Fibroblast of skin of abdomen (primary cell): ENCODE results near the gene PEX11G.
A peak's percentile ranks its signal among the peaks of the same experiment; 100 is the strongest.

Experiments used
- DNase-seq: peaks from one replicate; pipeline ENCODE4 v3.0.0-alpha.2; 2013

PEX11G gene

DNA sequence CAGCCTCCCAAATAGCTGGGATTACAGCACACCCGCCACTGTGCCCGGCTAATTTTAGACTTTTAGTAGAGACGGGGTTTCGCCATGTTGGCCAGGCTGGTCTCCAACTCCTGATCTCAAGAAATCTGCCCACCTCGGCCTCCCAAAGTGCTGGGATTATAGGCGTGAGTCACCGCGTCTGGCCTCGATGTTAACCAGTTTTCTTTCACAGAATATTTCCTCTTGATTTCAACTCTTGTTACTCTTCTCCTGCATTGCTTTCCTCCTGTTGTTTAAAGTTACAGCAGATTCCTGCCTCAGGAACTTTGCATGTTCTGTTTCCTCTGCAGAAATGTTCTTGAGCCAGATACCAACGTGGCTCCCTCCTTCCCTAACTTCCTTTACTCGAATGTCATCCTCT is 3.7 kb upstream of the PEX11G start:
- DNase-seq: no peak

DNA sequence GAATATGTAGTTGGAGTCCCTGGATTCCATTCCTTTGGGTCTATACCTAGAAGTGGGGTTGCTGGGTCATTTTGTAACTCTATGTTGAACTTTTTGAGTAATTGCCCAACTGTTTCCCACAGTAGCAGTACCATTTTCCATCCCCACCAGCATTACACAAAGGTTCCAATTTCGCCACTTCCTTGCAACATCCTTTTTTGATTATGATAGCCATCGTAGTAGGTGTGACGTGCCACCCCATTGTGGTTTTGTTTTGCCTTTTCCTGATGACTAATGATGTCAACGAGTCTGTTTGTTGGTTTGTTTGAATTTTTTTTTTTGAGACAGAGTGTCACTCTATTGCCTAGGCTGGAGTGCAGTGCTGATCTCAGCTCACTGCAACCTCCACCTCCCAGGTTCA is 3.3 kb upstream of the PEX11G start:
- DNase-seq: peak; percentile 9

DNA sequence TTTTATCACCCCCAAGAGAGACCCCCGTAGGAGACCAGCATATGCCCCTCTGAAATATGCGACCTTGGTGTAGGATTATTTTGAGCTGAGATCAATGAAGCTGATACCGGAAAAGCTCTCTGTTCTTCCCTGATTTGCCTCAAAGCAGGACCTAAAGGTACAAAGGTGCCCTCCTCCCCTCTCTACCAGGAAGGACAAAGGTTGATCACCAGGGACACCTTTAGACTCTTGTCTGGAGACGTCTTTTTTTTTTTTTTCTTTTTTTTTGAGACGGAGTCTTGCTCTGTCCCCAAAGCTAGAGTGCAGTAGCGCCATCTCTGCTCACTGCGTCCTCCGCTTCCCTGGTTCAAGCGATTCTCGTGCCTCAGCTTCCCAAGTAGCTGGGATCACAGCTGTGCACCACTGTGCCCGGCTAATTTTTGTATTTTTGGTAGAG is 792 bp upstream of the PEX11G start:
- no peak for DNase-seq

DNA sequence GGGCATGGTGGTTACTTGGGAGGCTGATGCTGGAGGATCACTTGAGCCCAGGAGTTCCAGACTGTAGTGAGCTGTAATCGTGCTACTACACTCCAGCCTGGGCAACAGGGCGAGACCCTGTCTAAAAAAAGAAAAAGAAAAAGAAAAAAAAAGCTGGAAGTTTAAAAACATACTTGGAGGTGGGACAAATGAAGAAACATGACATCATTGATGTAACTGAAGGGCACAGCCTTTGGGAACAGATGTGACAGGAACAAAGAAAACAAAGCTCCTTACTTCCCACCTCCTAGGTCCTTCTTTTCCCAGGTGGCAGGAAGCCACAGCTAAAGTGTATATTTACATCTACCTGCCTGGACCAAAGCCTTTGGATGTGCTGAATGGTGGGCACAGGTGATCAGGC is 1.9 kb downstream of the PEX11G start:
- DNase-seq: no peak

DNA sequence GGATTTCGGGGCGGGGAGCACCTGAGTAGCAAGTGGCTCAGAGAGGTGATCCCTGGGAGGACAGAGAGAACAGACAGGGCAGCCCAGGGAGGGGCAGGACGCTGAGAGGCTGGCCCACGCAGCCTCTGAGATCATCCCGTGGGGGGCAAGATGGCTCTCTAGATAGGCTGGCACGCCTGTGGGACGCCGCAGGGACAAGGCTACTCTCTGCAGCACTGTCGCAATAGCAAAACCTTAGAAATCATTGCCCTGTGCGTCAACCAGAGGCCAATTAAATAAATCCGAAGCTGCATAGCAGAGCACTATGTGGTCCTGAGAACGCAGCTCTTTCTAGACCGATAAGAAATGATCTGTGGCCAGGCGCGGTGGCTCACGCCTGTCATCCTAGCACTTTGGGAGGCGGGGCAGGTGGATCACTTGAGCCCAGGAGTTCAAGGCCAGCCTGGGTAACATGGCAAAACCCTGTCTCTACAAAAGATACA is 5.1 kb downstream of the PEX11G start:
- no peak for DNase-seq

DNA sequence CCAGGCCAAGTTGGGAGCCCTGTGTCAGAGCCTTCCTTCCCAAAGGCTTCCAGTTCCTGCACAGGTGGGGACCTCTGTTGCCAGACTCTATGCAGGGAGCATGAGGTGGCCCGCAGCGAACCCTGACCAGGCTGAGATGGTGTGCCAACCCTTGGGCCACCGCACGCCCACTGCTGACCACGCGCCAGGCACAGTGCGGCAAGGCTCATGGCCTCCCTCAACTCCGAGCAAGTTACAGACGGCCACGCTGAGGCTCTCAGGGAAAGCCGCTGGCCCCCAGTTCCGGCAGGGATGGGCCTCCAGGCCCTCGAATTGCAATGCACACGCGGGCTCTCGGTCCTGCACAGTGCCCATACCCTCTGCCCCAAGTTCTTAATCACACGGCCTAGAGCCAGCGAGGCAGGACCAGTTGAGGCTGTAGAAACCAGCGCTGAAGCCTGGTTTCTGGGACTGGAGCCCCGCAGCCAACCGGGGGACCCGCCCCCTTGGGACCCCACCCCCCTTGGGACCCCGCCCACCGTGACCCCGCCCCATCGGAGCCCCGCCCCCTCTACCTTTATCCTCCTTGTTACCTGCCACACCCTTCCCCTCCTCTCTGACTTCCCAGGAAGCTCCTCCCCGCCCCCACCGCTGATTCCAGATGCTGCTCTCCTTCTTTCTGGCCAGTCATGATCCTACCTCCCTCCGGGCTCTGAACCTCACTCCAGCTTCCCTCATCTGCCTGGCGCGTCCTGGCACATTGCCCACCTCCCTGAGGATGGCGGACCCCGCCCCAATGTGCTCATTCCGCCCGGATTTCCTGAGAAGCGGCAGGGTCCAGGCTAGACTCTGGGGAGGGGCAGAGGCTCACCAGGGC is 6.0 kb downstream of the PEX11G start:
- DNase-seq: no peak

DNA sequence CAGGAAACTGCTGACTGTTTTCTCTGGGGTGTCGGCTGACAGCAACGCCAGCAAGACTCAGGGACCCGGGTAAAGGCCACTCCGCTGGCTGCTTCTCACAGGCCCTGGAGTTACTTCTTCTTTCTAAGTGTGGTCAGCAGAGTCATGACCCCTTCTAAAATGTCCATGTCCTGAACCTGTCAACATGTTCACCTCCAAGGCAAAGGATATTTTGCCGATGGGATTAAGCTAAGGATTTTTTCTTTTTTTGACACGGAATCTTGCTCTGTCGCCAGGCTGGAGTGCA is 7.9 kb downstream of the PEX11G start:
- no peak for DNase-seq

DNA sequence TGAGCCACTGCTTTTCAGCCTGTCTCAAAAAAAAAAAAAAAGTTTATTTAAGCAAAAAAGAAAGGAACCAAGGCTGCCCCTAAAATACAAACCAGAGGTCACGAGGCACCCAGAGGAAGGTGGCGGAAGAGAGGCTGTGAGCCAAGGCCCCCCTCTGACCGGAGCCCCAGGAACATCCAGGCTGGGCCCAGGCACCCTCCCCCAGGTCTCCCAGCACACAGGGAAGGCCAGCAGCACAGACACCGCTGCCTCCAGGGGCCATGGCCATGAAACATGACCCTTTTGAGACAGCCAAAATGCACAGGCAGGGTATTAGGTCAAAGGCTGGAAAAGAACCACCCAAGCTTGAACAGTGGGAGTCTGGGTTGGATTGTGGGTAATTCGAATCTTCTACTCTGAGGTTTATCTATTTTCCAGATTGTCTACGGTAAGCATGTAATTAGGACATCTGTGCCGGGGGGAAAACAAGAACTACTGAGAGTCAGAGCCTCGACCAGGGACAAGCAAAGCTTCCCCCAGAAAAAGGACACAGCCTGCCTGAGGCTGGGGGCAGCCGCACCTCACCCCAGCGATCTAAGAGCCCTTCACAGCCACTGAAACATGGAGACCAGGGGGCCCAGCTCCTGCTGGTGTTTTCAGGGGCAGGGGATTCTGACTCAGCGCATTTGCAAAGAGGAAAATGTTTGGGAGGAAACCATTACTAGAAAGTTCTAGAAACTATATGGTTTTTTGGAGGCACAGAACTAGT is 8.4 kb downstream of the PEX11G start:
- DNase-seq: no peak

DNA sequence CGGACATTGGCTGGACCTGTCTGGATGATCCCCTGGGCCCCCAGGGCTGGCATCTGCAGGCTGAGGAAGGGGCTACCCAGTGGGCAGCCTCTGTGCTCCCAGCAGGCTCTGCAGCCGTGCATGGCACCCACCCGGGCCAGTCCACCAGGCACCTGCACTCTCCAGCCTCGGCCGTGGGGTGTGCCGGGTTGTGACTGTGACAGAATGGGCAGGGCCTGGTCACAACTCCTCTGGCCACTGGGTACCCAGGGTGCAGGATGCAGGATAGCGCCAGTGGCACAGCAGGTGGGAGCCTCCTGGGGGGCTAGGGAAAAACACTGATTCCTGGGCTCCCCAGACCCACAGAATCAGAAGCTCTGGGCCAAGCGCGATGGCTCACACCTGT is 10.0 kb downstream of the PEX11G start:
- no peak for DNase-seq

DNA sequence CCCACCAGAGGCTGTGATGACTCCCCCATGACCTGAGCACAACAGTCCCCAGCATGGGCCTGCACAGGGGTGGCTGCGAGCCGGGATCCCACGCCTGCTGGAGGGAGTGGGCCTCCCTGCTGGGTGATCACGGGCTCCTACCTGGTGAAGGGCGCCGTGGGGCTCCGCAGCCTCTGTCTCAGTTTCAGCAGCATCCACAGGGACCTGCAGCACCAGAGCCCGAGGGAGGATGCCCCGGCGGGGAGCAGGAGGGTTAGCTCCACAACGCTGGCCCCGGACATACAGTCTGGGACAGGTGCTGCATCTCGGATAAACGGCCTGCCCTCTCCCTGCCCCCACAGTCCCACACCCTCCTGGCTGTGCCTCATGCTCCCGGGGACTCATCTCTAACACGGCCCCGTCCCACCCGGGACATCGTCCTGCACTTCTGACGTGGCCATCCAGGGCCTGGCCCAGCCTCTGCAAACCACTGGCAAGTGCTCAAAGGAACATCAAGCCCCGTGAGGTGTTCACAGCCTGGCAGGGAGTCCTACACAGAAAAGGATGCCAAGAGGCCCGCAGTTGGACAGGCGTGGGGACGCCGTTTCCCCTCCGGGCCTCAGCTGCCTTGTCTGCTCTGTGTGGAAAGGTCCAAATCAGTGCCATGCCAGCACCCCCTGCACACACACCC is 10.5 kb downstream of the PEX11G start:
- DNase-seq: no peak

DNA sequence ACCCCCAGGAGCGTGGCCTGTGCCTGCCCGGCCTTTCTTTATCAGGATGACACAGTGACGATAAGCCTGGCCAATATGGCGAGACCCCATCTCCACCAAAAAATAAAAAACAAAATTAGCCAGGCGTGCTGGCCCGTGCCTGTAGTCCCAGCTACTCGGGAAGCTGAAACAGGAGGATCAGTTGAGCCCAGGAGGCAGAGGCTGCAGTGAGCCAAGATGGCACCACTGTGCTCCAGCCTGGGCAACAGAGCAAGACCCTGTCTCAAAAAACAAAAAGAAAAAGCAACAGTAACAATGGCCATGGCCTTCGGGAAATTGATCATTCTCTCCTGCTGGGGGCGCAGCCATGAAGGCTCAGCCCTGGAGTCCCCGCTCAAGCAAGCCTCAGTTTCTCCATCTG is 11.1 kb downstream of the PEX11G start:
- DNase-seq: no peak

DNA sequence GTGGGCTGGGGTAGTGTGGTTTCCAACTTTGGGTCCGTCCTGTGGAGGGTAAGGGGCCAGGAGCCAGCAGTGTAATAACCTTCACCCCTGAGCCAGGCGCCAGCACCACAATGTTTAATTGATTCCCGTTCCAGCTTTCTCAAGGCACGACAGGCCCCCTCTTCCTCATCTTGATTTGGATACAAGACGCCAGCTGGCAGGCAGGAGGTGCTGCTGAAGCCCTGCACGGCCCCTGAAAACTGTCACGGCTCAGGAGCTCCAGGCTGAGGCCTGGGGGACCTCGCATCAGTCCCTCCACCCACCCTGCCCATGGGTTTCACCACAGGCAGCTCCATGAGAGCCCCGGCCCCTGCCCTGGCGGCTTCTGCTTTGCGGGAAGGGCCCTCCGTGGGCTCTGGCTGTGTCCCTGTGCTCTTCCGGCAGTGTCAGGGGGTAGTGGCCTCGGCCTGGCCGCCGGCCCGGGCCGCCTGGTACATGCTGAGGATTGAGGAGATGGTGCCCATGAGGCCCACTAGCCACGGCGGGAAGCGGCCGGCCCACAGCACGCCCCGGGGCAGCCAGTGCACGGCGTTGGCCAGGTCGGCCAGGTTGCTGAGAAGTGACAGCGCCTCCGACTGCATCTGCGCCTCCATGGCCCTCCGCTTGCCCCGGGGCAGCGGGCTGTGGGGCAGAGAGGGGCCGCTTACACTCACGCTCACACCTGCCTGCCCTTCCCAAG is 11.9 kb downstream of the PEX11G start:
- no peak for DNase-seq

DNA sequence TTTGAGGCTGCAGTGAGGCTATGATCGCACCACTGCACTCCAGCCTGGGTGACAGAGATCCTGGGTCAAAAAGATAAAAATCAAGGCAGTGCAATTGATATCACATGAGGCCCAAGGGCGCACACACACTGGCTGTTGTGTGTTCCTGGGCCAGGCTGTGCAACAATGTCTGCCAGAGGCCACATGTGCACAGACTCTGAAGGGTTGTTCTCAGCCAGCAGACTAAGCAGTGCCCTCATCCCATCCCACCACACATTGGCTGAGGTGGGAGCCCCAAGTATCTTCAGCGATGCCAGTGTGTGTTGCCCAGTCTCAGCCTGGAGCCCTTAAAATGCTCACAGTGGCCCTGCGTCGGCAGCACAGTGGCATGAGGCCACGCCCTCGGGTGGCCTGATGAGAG is 12.6 kb downstream of the PEX11G start:
- DNase-seq: no peak

DNA sequence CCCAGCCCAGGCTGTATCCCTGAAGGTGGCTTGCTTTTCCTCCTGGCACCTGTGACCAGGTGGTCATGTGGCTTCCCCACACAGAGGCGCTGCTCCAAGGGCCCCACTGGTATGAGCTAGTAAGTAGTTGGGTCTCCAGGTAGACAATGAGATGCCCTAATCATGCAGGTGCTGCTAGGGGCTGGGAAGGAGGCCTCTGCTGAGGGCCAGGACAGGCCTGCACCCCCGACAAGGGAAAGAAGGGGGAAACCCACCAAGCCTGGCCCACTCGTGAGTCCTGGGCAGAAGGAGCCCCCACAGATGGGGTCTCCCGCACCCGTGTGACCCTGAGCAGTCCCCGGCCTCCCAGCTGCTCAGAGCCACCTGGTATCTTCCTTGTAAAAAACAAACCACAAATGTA is 13.2 kb downstream of the PEX11G start:
- no peak for DNase-seq

DNA sequence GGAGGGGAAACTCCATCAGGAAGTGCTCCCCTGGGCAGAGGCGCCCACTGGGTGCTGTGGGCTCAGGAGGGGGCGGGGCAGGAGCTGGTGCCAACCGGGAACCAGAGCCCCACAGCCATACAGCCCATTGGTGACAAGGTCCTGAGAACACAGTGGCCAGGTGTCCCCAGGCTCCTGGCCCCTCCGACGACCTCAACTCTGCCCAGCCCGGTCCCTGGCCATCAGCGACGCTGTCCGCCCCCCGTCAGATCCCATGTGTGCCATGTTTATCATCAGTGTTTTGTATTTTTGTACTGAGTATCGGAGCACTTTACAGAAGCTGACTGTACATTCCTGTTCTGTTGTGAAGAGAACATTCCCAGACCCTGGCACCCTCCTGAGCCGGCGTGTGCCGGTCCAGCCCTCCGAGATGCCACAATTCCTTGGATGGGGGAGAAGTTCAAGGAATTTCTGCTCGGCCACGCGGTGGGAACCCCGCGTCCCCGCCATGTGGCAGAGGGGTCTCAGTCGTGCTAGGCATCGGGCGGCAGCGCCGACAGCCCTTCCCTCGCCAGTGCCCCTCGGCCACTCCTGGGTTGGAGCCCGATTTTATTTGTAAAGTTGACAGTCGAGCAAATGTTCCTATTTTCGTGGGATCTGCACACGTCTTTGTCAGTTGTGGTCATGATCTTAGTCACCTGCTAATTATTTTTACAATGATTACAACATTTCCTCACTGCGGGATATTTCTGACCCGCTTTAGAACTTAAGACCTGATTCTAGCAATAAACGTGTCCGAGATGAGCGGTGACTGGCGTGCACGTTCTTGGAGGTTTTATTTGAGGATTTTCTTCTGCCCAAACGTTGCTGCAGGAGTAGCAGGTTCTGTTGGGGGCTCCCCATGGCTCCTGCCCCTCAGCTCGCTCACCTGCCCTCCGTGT is 16.9 kb downstream of the PEX11G start:
- DNase-seq: no peak

DNA sequence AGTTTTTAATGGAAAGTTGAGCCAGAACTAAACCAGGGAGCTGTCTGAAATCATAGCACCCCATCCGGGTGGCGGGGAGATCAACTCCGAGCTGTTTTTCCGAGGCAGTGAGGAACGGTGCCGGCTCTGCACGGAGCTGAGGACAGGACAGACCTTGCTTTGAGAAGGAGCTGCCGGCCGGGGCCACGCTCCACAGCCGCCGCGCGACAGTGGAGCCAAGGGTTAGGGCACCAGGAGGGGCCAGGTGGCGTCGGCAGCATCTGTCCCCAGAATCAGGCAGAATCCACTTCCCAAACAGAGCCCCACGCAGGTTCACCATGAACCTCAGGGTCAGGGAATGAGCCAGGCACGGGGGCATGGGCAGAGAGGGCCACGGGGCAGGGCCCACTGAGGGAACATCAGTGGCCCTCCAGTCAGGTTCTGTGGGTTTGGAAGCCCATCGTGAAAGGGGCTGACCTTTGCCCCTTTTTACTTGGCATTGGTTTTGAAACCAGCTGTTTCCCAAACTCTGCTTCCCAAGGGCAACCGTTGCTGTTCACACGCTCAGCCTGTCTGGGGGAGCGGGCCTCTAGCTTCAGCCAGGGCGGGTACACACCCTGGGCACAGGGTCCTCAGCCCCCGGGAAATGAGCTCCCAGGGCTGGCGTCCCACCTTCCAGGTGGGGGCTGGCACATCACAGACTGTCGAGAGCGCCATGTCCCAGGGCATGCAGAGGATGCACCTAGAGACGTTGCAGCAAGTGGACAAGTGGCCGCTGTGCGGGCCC is 18.1 kb downstream of the PEX11G start:
- DNase-seq: no peak

DNA sequence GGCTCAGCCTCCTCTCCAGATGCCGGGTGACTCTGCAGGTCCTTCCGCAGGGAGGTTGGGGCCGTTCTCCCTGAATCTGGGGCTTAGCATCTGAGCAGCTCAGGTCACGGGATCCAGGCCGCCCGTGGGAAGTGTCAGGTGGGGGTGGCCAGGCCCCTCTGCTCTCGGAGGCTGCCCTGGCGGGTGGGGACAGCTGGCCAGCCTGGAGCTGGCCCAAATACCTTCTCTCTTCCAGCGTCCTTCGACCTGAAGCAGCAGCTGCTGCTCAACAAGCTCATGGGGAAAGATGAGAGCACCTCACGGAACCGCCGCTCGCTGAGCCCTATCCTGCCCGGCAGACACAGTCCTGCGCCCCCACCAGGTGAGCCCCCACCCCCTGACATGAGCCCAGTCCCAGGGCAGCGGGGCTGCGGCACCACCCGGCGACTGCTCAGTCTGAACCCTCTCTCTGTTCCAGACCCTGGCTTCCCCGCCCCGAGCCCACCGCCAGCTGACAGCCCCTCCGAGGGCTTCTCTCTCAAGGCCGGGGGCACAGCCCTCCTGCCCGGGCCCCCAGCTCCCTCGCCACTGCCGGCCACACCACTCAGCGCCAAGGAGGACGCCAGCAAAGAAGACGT is 19.1 kb downstream of the PEX11G start:
- no peak for DNase-seq

DNA sequence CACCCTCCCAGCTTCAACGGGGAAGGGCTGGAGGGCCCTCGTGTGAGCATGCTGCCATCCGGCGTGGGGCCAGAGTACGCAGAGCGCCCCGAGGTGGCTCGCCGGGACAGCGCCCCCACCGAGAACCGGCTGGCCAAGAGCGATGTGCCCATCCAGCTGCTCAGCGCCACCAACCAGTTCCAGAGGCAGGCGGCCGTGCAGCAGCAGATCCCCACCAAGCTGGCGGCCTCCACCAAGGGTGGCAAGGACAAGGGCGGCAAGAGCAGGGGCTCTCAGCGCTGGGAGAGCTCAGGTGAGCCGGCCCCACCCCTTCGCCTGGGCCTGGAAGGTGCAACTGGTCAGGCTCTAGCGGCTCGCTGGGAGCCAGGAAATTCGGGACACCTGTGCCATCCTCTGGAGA is 20.0 kb downstream of the PEX11G start:
- no peak for DNase-seq

DNA sequence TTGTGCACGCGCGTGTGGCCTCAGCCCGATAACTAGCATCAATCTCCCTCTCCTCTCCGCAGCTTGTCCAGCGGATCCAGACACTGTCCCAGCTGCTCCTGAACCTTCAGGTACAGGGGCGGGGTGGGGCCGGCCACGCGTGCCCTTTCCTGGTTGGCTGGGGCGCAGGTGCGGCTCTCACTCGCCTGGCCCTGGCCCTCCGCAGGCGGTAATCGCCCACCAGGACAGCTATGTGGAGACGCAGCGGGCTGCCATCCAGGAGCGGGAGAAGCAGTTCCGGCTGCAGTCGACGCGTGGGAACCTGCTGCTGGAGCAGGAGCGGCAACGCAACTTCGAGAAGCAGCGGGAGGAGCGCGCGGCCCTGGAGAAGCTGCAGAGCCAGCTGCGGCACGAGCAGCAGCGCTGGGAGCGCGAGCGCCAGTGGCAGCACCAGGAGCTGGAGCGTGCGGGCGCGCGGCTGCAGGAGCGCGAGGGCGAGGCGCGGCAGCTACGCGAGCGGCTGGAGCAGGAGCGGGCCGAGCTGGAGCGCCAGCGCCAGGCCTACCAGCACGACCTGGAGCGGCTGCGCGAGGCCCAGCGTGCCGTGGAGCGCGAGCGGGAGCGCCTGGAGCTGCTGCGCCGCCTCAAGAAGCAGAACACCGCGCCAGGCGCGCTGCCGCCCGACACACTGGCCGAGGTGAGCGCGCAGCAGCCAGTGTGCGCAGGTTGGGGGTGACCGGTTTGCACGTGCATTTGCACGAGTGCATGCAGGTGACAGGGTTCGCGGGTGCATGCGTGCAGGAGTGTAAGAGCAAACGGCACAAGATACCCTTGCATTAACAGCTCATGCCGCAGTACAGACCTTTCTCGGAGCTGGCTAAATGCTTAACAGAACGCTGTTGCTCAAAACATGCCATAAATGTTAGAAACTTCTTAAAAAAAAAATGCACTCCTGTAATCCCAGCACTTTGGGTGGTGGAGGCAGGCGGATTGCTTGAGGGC is 21.5 kb downstream of the PEX11G start:
- DNase-seq: no peak
